ENCODE measurements around the gene OR2G2.

Gene OR2G2, protein sequence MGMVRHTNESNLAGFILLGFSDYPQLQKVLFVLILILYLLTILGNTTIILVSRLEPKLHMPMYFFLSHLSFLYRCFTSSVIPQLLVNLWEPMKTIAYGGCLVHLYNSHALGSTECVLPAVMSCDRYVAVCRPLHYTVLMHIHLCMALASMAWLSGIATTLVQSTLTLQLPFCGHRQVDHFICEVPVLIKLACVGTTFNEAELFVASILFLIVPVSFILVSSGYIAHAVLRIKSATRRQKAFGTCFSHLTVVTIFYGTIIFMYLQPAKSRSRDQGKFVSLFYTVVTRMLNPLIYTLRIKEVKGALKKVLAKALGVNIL

DNA sequence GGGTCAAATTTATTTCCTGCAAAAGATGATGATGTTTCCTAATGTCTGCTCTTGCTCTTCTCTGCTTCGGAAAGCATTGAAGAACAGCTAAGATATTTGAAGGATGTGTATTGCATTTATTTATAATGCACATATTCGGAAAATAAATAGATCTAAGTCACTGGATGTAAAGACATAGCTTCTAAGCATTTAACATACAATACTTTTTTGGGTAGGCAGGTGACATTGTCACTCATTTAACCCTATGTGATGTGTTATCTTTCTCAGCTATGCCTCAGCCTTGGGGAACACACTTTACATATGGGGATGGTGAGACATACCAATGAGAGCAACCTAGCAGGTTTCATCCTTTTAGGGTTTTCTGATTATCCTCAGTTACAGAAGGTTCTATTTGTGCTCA lies at the start of gene OR2G2:
OR2G2 (plus strand) TSS at position 301 of the 400 bp plus-strand sequence; CDS start at position 301, 0 bp downstream.
- no peak for DNase-seq (ENCODE audit: low read depth)

DNA sequence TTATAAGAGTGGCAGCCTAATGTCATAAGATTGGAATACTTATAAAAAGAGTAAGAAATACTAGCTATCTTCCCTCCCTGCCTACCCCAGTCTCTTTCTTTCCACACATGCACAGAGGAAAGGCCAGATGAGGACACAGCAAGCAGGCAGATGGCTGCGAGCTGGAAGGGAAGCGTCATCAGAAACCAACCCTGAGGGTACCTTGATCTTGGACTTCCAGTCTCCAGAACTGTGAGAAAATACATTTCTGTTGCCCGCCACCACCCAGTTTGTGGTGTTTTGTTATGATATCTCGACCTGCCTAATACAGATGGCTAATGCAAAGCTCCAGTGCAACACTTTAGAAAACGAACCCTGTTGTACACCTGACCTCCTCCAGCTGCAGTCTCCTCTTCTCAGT lies 49.6 kb upstream of the OR2G2 start:
- no peak for DNase-seq (ENCODE audit: low read depth)

DNA sequence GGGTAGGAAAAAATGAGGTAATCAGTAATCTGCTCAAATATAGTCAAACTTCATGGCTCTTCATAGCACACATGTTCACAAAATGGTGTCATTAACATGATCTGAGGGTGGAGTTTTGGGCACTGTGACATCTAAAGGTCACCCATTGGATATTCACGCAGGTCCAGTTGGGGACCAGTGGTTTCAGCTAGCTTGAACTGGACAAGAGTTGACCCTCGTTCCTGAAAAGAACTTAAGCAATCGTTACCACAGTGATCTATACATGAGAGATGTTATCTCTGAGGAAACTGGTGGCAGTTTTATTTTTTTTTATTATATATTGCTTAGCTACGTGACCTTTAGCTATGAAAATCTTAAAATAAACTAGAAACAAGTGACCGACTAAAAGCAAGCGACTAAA lies 48.9 kb upstream of the OR2G2 start:
- no peak for DNase-seq (ENCODE audit: low read depth)

DNA sequence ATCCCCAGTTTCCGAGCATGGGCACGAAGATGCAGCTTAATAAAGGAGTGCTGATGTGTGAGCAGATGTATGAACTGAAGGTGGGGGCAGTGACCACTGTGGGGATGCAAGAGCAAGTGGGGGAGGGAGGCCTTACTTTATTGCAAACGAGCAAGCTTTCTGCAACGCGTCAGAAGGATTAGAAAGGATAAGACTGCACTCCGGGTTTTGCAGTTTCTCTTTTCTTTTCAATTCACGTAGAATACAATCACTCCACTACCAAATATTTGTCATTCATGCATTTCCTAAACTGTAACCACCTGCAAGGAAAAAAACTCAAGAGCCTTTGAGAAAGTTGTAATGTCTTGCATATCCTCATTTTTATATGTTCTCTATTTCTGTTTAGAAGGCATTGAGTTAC lies 47.6 kb upstream of the OR2G2 start:
- DNase-seq (ENCODE audit: low read depth): no peak

DNA sequence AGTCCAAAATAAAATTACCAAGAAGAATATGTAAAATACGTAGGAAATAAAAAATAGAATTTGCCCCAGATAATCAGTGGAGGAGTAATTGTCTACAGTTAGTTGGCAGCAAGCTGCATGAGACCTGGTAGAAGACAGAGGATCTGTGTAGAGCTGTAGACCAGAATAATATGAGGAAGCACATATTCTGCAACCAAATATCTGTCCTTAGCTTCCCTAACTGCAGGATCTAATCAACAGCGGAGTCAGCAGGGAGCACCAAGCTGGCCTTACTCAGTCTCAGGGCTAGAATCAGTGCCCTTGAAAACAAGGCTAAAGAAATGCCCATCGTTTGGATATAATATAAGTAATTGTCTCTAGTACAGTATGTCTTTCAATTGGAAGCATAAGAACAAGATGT lies 45.3 kb upstream of the OR2G2 start:
- no peak for DNase-seq (ENCODE audit: low read depth)

DNA sequence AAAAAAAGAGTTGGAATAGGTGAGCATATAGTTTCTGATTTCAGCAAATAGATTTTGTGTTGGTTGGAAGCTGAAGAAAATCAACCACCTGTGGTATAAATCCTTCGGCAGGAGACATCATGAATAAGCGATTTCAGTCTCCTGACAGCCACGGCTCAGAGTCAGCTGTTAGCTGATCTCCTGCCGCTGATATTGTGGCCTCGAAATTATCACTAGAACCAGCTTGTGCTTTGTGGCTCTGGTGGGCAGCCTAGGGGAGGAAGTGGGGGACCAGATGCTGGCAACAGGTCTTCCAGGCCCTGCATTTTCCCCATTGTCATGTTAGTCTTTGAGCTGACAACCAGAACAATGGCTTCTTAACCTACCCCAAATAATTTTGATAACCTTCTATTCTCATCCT lies 40.1 kb upstream of the OR2G2 start:
- no peak for DNase-seq (ENCODE audit: low read depth)

DNA sequence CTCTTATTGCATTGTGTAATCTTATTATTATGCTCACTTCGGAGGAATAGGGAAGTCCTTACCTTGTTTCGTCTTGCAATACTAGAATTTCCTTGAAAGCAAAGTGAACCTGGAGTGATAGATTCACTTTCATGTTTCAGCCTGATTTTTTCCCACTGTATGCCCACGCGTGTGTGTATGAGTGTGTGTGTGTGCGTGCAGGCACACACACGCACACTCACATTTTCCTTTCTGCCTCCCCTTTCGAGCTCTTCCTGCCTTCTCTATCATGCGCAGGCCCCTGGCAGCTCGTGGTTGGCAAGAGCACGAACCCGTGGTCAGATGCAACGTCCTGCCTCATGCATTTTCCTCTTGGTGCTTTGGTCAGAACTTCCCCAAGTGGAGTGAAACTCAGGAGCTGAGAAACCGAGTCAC lies 39.4 kb upstream of the OR2G2 start, which contains the start of gene GCSAML:
GCSAML (plus strand) TSS at position 366 of the 414 bp plus-strand sequence. CDS start 58 bp downstream, outside the sequence.
- no peak for DNase-seq (ENCODE audit: low read depth)

DNA sequence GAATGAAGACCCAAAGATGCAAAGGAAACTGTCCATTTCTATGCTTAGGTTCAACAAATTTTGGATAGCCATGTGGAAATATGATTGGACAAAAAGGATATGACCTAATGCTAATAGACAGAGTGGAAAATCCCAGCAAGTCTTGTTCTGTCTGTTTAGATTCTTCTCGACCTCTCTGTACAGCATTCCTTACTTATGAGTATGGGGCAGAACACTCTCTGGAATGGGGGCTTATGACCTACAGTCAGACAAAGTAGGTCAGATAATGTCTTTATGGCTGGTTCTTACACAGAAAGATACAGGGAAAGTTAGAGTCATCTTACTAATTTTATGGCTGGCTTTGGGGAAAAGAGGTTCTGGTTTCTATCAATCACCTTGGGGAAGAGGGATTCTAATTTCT lies 36.4 kb upstream of the OR2G2 start:
- DNase-seq (ENCODE audit: low read depth): no peak

DNA sequence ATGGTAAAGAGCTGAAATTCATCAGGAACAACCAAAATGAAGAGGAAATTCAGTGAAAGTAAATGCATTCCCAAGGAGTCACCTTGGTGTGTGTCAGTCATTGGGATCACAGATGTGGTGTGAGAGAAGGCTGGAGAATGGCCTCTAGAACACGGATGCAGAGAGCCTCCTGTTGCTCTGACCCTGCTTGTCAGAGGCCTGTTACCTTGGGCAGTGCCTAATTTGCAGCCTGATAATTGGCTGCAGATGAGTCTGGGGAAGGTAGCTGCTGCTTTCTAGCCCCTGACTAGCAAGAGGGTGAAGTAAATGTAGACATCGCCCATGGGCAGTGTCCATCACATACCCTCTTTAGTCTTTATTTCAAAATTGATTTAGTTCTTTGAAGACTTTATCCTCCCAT lies 35.9 kb upstream of the OR2G2 start:
- no peak for DNase-seq (ENCODE audit: low read depth)

DNA sequence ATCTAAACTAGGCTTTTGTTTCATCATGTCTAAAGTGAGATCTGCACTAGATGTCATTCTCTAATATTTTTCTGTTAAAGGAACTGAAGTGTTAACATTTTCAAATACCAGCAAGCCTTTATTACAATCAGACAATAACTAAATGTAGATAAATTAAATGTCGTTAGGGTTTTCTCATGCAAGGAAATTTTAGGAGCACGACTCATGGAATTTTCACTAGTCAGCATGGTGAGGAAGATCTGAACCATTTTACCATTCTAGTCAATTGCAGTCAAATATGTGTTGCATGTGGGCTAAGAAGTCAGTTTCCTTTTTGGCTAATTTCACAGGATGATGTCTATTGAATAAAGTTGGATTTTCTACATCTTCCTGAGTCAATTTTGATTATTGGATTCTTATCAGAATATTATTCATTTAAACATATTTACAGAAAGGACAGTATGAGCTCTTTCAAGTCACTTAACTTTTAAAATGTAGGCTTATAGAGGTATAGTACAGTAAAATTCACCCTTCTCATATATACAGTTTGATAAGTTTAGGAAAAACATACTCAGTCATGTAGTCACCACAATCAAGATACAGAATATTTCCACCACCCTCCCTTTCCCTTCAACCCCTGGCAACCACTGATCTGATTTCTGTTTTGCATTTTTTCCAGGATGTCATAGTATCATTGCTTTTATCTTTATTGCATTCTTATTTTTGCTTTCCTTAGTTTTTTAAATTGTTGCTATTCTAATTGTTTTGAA lies 30.1 kb upstream of the OR2G2 start:
- no peak for DNase-seq (ENCODE audit: low read depth)

DNA sequence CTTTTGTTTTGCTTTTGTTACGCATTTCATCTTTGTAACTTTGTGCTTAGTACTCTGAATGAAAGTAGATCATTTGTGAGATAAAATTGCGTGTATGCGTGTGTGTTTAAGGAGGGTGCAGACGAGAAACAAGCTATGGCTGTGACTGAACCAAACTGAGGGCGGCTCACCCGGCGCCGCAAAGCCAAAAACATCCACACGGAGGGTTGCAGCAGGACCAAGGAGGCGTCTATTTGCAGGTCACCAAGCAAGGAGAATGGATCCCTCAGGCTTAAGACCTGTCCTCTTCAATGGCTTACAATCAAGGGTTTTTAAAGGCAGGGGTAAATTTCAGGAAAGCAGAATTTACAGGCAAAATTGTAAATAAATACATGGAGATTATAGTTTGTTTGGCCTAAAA lies 26.4 kb upstream of the OR2G2 start:
- no peak for DNase-seq (ENCODE audit: low read depth)

DNA sequence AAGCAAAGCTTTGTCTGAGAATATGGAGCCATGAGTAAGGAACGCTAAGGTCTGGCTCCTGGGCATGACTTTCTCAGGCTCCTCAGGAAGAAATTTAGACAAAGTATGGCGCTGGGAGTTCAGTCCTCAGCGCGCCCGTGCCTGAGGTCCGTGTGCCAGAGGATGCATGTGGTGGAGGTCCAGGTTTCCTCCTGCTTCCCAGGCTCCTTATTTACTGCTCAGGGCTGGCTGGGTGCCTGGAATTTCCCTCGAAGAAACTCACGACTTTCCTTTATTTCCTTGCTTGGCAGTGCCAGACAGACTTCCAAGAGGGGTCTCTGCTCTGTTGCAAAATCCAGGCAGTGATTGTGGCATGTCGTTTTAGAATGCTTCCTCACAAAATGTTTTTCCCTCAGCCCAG lies 26.0 kb upstream of the OR2G2 start:
- DNase-seq (ENCODE audit: low read depth): no peak

DNA sequence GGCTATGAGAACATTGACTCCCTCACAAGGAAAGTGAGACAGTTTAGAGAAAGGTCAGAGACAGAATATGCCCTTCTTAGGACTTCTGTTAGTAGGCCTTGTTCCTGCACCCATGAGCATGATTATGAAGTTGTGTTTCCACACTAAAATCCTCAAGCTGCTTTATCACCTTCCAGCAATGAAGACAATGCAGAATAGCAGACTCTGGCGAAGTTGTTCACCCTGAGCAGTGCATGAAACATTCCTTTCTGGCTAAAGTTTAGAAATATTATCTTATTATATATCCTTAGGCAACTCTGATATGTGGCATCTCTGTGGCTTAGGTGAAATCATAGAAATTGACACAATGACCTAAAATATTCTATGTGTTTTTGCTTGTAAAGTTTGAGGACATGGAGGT lies 13.9 kb upstream of the OR2G2 start:
- no peak for DNase-seq (ENCODE audit: low read depth)

DNA sequence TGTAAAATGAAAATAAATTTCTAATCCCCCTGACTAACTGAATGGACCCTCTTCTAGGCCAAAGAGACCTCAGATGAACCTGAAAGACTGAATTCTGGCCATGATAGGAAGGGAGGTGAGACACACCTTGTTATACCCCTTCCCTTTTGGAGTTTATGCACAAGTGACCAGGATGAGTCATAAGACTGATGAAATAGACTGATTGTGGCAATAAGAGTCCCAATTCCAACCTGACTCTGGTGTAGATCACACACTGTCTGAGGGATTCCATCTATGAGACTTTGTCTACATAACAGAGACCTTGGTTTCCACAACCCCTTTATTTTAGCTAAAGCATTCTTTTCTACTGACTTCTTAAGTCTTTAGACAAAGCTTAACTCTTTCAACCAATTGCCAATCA lies 13.5 kb upstream of the OR2G2 start:
- DNase-seq (ENCODE audit: low read depth): no peak

DNA sequence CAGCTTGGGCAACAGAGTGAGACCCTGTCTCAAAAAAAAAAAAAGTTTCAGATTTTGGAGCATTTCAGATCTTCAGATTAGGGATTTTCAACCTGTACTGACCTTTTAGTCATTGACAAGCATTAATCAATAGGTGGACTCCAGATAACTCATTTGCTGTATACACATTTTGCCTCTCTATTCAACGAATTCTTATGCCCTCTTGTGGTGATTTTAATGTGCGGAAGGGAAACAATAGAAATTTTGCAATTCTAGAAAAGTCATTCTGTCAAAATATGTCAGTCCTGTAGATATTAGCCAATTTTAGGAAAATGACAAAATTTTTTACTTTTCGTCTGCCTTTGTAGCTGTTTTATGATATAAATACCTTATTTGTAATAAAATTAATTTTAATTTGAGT lies 11.6 kb upstream of the OR2G2 start:
- DNase-seq (ENCODE audit: low read depth): no peak

DNA sequence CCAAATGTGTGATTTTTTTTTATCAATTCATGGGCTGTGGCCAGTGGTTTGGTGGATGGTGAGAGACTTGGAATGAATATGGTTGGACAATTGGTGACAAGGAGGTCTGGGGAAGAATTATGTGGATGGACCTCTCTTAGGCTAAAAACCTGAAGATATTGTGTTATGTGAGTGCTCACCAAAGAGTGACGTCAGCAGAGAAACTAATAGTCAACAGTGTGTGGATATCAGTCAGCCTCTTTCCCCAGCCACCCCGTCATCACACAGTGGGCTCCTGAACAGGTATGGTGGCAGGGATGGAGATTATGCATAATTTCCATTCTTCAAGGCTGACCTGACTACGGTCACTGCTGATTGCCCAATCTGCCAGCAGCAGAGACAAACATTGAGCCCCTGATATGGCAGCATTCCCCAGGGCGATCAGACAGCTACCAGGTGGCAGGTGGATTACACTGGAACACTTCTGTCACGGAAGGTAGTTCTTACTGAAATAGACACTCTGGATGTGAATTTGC lies 9.2 kb upstream of the OR2G2 start:
- no peak for DNase-seq (ENCODE audit: low read depth)

DNA sequence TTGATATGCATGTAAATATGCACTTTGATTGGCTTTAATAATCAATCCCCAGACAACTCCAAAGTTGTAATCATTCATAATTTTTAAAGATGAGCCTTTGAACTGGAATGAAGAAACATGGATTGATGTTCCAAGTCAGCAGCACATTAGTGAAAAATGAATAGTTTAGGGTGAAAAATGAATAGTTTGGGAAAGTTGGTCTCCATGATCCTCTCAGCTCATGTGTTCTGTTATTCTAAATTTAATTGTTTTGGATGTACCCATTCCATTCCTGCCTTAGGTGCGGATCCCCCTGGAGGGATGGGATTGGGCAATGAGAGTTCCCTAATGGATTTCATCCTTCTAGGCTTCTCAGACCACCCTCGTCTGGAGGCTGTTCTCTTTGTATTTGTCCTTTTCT lies 17.1 kb downstream of the OR2G2 start, which contains the start of gene OR2G3:
OR2G3 (plus strand) TSS at position 301 of the 400 bp plus-strand sequence; CDS start at position 301, 0 bp downstream.
- no peak for DNase-seq (ENCODE audit: low read depth)

DNA sequence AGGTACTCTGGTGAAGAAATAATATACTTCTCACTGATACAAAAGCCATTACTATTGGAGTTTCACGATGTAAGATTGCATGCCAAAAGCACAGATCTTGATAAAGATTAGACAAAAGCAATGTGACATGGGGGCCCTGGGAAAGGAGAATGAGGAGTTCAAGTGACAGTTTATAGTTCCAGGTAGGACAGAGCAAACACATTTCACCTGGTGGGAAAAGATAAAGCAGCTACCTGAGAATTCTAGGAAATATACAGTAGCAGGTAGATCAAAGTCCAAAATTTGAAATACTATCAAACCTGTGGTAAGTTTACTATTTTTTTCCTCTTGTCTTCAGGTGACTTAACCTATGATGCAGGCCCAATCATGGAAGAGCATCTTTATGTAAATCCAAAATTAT lies 25.2 kb downstream of the OR2G2 start:
- no peak for DNase-seq (ENCODE audit: low read depth)

DNA sequence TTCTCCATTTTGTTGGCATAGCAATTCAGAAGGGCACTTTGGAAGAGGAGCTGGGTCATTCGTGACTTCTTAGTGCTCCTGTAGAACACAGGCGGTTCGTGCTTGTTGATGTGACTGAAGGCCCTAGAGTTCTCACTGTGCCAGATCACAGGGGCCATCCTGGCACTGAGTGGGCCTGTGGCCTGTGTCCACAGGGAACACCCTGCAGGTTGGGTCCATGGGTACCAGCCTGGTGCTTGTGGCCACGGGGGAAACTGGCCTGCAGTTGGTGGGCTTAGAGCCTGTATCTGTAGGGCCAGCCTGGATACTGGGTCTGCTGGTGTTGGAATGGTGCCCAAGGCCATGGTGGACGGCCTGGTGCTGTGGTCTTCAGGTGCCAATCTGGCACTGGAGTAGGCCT lies 26.5 kb downstream of the OR2G2 start:
- DNase-seq (ENCODE audit: low read depth): no peak

DNA sequence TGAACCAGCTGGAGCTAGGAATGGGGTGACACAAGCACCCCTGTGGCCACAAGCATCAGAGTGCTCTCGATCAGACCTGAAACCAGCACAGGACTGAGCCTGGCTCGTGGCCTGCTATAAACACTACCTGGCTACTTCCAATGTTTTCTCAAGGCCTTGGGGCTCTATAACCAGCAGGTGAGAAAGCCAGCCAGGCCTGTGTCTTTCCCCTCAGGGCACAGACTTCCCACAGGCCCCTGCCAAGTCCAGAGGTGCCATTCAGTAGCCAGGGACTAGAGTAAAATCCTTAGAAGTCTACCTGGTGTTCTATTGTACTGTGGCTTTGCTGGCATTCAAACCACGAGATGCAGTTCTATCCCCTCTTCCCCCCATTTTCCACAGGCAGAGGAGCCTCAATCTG lies 39.8 kb downstream of the OR2G2 start:
- no peak for DNase-seq (ENCODE audit: low read depth)

DNA sequence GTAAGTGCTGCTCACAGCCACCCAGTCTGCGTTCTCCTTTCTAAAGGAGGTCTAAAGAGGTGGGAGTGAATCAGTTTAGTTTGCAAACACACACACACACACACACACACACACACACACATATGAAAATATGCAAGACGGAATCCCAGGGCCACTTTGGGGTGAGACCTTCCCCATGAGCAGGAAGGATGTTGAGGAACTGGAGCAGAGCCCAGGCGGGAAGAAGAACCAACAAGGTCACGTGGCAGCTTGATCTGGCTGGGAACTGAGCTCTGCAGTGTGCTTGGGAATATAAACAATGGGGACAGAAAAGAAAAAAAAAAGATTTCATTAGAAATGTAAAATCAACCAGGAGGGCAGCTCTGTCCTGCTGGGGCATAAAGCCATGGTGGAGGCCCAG lies 49.9 kb downstream of the OR2G2 start:
- no peak for DNase-seq (ENCODE audit: low read depth)

DNA sequence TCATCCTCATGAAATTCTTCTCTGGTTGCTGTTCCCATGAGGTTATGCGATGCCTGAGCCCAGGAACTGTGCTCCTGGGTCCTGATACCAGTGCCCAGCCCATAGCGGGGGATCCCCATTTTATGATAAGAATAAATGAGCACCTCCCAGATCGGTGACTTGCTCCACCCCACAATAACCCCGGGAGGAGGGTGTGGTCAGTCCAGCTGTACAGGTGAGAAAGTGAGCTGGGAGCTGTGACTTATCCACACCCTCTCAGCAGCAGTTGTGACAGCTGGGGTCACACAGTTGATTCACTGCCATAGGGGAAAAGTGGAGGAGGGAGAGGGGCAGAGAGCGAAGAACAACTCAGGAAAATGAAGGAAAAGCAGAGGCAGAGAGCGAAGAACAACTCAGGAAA lies 50.6 kb downstream of the OR2G2 start:
- no peak for DNase-seq (ENCODE audit: low read depth)
